Measurements from ENCODE around the gene MIB1. TPM values are rescaled to one million over a fixed set of nuclear protein-coding genes. Genes with fewer than 3 reads are reported as not detected.

The MIB1 gene
- total and polyA plus RNA-seq, 2 donors (not counting 1 experiment from before 2014, with no cell fraction given), result 1.8 to 25.5 TPM

DNA sequence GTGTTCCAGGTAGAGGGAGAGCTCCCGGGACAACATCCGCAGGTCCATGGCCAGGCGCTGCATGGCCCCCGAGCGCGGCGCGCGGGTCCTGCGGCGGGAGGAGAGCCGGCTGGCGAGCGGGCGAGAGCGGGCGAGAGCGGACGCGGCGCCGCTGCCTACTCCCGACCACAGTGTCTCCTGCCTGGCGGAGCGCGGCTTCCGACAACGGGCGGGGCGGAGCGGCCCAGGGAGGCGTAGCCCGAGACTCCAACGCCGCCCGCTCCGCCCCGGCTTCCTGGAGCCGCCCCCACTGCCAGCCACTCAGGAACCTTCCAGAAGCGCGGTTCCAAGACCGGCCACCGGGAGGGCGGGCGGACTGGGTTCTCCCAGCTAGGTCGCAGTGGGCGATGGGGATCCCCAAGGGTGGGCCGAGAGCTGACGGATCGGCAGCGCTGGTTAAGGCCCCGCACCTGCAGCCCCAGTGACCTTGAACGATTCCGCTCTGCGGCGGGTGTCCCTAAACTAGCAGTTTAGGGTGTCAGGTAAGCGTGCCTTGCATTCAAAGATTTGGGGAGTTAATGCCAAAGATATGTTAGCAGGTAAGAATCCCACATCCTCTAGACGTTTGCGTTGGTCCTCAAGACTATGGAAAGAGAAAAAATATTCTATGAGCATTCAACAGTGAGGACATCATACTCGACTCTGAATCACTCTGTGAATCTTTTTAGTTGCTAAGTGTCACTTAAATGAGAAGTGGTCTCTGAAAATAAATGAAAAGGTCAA lies 35.8 kb upstream of the MIB1 start, which contains the start of gene ABHD3:
Gene ABHD3 (minus strand): TSS at position 172 of the 762 bp plus-strand sequence. CDS start 109 bp downstream, at position 63.
- Histone ChIP-seq H3K79me2 (ENCODE audit: control insufficient read depth, insufficient read depth, low read length) (peaks cover 25% of the 10 kb centered on the region), H3K4me2 (replicated peaks; ENCODE audit: low read depth, low read length, poor library complexity, severe bottlenecking) (peak within 1 kb of the TSS; percentile 81), H3K4me1 (ENCODE audit: control insufficient read depth in 2 of 2, insufficient read depth in 2 of 2, low read length in 2 of 2) (peaks cover 10 to 11% of the 10 kb centered on the region in 2 donors), H3K4me3 (ENCODE audit: control extremely low read depth in 1 of 5, extremely low read depth in 1 of 5, insufficient read depth in 1 of 5, low read depth in 2 of 5, low read length in 4 of 5) (peak within 1 kb of the TSS; percentile 66 to 87 (median 69)), H3K36me3 (replicated peaks in 1 of 2; ENCODE audit: control extremely low read depth in 1 of 2, control insufficient read depth in 1 of 2, extremely low read depth in 1 of 2, insufficient read depth in 2 of 2, low read length in 1 of 2) (peaks cover 5 to 9% of the 10 kb centered on the region in 2 experiments), H3K9me3 (ENCODE audit: control extremely low read depth in 1 of 3, control insufficient read depth in 2 of 3, insufficient read depth in 1 of 3, low read length in 2 of 3) (no peaks in the 10 kb centered on the region), H4K20me1 (ENCODE audit: control insufficient read depth, insufficient read depth, low read length, poor library complexity, severe bottlenecking) (no peaks in the 10 kb centered on the region), H3K9ac (ENCODE audit: low read length) (peak within 1 kb of the TSS; percentile 84), H2AFZ (ENCODE audit: insufficient read depth, low read depth, low read length, poor library complexity, severe bottlenecking) (peak within 1 kb of the TSS; percentile 81), H3K27me3 (replicated peaks in 1 of 4; ENCODE audit: control extremely low read depth in 1 of 4, control insufficient read depth in 3 of 4, insufficient read depth in 4 of 4, low read length in 3 of 4) (no peaks in the 10 kb centered on the region), H3K27ac (ENCODE audit: low read length in 2 of 2) (peak within 1 kb of the TSS; percentile 82 to 92)
- POLR2A ChIA-PET, result interaction anchor here (1.4 to 1.9 kb wide), 4 partner anchors 22 to 105 kb away, joined by 4 to 11 read pairs (median 8); partner anchors contain the start of genes ESCO1 and MIB1
- peak; percentile 58 for TF ChIP-seq CTCF (IDR thresholded peaks at IDR 0.05)
- TF ChIP-seq EZH2 (IDR thresholded peaks at IDR 0.05; ENCODE audit: borderline replicate concordance, insufficient read depth, low read depth, low read length, poor library complexity, severe bottlenecking), result no peak
- intact Hi-C loops (cut with micrococcal nuclease), result loop anchor here (1.0 kb wide), 1 partner anchor 36 kb away; the partner anchor contains the start of gene MIB1
- Mint-ChIP-seq H3K4me3 (peak within 1 kb of the TSS; percentile 98), H3K9me3 (ENCODE audit: insufficient read depth) (no peaks in the 10 kb centered on the region), H3K27me3 (no peaks in the 10 kb centered on the region), H3K4me1 (peaks cover 20% of the 10 kb centered on the region), H3K27ac (peak within 1 kb of the TSS; percentile 95)
- DNase-seq (peak; percentile 93), ATAC-seq (ENCODE audit: low read depth) (peak; percentile 93)
- CTCF ChIA-PET, result interaction anchor here (0.7 to 2.5 kb wide), 5 partner anchors 22 to 104 kb away, joined by 3 to 12 read pairs (median 4); partner anchors contain the start of genes ESCO1 and MIB1
- WGBS (ENCODE audit: insufficient coverage), result under 1% methylated on average over 56 of the region's 60 CpGs
